ENCODE data around the gene MROH7.

MROH7 gene

GRCh38 chr1:54743416-54744226 lies 102.0 kb downstream of the MROH7 start:
- no peak for FAIRE-seq

GRCh38 chr1:54744696-54745095 lies 103.1 kb downstream of the MROH7 start:
- FAIRE-seq, result no peak

GRCh38 chr1:54745274-54745673 lies 103.7 kb downstream of the MROH7 start:
- no peak for FAIRE-seq

- FAIRE-seq, result no peak
Measured at GRCh38 chr1:54745864-54746263, 104.3 kb downstream of the MROH7 start.

- FAIRE-seq, result no peak
Measured at GRCh38 chr1:54748094-54748835, 106.7 kb downstream of the MROH7 start.

- FAIRE-seq, result no peak
Measured at GRCh38 chr1:54750596-54750995, 109.0 kb downstream of the MROH7 start.

- FAIRE-seq, result no peak
Measured at GRCh38 chr1:54751426-54751825, 109.8 kb downstream of the MROH7 start.

- FAIRE-seq, result no peak
Measured at GRCh38 chr1:54754045-54754444, 112.5 kb downstream of the MROH7 start.

- no peak for FAIRE-seq
Measured at GRCh38 chr1:54754486-54755285, 113.1 kb downstream of the MROH7 start.

GRCh38 chr1:54757833-54758232 lies 116.2 kb downstream of the MROH7 start:
- no peak for FAIRE-seq

- FAIRE-seq, result no peak
Measured at GRCh38 chr1:54758678-54759348, 117.2 kb downstream of the MROH7 start.

Data from TTC549 (cell line).